ENCODE results near the gene RAD52. TPM values are rescaled to one million over a fixed set of nuclear protein-coding genes. Genes with fewer than 3 reads are reported as not detected.

The RAD52 gene
- total RNA-seq, 1 donor from 2014 or later: 23.7 TPM

DNA sequence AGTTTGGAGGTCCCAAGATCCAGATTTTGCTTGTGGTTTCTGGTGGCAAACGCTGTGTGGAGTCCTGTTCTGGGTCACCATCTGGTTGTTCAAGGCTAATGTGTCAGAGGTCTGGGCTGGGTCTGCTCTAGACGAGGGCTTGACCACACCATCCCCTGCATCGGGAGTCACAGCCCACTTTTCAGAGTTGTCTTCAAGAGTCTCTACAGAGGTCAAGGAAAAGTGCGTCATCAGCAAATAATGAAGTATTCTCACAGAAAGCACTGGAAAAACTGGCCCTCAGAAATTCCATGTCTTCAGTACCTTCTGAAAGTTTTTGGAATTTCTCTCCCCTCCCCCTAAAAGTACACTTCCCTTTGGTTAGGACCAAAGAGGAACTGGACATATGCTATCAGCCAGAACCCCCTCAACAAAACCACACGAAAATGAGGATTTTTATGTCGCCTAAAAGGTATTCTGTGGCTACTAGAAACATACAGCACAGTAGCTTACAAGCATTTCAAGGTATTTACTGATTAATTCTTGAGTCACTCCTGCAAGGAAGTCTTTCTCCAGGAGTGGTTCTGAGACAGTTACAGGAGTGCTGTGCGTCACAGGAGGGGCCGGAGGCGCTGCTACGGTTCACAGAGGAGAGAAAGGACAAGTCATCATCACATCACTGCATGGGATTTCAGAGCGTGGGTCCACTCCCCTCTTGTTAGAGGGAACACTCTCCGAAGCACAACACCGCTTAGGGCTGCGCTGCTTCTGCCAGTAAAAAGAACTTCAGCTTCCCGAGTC is 35.4 kb downstream of the RAD52 start:
- no peak for DNase-seq

DNA sequence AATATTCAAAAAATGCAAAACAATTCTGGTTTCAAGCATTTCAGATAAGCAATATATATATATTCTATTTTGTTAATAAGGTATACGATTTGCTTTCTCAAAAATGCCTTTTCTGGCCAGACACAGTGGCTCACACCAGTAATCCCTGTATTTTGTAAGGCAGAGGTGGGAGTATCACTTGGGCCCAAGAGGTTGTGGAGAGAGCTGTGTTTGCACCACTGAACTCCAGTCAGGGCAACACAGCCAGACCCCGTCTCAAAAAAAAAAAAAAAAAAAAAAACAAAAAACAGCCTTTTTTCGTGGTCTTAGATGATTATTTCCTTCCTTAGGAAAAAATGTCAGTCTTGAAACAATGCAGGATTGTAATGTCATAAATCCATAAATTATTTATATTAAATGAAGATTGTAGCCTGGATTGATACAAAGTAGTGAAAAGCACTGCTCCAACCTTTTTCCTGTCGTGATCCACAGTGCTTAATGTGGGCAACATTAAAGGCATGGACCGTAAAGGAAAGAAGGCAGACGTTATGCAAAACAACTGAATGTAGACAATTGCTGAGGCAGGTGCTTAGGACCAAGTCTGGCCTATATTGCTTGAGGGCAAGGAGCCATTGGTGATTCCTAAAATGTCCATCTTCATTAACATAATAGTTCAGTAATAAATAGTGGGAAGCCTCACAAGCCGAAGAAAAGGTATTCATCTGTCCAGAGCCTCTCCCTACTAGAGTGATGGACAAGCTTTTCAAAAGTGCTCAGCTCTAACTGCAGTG is 36.8 kb downstream of the RAD52 start:
- DNase-seq: no peak

DNA sequence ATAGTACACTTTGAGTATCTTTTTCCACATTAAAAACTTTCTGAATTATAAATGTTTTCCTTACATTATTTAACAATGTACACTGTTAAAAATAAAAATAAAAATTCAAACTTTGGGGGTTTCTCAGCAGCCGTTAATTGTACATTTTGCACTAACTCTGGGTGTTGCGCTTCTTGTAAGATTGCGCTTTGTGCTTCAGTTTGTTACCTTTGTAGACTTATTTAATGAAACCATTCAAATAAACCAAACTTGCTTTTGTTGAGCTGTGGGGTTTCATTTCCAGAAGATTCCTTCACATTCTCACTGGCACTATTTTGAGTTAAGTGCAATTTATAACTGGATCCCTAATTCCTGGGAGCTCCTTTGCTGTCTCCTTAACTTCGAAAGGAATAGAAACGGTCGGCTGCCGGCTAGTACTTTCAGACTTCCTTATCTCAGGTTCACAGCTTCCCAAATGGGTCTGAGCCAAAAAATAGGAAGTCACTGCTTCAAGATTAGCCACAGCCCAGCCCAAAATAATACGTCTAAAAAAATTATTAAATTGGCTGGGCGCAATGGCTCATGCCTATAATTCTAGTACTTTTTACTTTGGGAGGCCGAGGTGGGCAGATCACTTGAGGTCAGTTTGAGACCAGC is 38.2 kb downstream of the RAD52 start:
- DNase-seq: no peak

DNA sequence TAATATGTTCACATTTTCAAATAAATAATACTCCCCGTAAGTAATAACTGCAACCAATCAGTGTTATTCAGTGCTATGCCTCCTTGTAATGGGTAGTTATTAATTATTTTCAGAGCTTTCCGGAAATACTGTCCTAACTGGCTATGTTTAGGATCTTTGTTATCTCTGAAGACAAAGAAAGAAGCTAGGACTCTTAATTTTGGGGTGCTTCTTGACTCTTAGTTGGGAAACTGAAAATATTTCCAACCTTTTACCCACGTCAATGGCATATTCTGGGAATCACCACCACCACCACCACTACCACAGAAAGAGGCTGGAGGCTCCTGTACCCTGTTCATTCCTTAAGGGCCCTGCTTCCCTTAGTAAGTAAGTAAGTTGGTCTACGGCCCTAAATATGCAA is 39.1 kb downstream of the RAD52 start:
- DNase-seq: no peak

DNA sequence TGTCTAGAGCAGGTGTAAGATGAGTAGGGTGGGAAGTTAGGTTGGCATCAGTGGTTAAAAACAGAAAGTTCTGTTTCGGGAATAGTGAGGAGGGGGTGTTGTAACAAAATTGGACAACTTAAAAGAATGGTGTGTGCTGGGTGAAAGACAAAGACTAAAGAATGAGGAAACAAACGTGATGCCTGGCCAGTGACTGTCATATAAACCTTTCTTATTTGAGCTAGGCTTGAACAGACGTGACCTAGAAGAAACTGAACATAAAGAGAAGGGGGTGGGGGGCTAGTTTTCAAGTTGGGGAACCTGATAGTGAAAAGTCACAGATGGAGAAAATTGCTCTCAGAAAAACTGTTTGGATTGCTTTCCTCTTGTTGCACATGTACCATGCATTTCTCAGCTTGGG is 39.6 kb downstream of the RAD52 start:
- DNase-seq: no peak

DNA sequence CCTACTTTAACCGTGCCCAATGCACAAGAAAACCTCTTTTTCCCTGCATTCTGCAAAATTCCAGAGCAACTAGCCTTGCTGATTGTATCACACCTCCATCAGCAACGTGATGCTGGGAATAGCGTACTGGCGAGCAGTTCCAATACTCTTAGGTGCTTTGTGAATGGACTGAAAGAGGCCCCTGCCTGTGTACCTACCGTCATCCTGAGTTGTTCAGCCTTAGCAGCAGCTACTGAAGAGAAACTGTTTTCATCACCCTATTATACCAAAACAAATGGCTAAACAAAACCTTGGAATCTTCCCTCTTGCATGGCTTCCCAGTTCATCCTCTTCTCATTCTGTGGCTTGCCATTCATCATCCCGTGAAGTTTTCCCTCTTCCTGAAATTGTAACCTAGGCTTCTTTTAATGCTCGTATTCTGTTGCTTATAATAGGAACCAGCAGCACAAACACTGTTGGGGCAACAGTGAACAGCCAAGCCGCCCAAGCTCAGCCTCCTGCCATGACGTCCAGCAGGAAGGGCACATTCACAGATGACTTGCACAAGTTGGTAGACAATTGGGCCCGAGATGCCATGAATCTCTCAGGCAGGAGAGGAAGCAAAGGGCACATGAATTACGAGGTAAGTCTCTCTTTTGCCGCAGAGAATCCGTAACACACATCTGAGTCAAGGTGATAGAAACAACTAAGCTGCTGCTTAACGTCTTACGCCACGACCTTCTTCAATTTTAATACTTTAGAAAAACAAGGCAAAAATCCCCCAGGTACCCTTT is 41.9 kb downstream of the RAD52 start:
- DNase-seq: no peak

DNA sequence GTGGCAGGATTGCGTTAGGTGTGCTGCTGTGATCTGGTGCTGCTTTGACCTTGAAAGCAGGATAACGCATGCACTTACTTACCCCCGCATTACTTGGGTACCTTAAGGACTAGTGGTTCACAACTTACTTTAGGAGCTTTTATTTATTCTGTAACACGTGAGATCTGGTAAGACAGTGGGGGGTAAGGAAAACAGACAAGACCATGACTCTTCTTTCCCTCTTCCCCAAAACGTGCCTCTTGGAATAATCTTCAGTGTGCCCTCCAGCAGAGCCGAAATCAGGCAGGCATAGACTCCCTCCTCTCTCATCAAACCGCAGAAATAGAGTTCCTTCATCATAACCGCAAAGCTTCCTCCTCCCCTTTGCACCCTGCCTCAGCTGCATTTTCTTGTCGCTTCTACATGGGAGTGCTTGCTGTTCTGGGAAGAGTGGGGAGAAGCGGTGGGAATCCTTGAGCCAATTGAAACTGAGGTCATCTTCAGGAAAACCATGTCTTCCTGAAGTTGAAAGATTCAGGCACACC is 43.4 kb downstream of the RAD52 start:
- DNase-seq: no peak

DNA sequence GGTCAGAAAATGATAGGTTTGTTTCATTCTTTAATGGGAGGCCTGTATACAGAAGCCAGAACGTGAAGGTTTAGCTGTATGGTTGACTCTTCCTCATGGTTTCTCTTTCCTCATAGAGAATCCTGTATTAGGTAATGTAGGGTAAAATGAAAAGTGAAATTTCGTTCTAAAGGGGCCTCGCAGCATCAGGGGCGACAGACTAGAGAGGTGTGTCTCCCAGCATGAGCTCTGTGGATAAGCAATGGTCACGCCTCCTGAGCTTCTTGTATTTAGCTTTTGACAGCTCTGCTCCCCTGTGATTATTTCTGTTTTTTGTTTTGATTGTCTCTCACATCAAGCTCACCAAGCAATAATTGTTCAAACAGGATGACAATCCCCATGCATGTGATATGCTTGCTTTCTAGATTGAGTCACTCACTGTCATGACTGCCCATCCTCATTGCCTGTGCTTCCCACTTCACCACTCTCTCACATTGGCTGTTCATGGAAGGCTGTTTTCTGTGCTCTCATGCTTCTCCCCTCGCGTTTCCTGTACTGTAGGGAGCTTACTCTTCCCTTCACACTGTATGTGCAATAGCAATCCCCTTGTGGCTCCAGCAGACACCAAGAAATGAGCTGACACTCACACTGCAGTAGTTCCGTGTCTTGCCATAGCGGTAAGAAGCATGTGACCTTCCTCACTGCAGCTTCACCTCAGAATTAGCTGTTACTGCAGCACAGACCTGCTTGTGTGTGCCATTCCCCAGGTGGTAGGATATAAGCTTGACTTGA is 44.0 kb downstream of the RAD52 start:
- DNase-seq: no peak

DNA sequence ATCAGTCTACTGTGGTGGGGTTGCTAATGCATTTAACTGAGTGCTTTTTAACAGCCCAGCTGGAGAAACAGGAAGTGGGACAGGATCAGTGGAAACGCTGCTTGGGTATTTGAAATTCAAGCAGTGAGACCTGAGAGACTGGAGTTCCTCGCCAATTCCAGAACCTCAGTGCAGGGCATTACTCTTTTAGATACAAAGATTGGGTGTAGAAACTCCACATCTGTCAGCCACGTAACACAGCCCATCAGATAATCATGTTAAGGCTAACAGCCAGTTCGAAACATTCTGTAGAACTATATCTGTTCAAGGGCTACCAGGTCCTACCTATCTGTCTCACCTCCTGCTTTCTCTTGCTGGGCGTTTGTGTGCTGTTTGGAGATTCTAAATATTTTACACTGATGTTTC is 45.5 kb downstream of the RAD52 start:
- DNase-seq: no peak

DNA sequence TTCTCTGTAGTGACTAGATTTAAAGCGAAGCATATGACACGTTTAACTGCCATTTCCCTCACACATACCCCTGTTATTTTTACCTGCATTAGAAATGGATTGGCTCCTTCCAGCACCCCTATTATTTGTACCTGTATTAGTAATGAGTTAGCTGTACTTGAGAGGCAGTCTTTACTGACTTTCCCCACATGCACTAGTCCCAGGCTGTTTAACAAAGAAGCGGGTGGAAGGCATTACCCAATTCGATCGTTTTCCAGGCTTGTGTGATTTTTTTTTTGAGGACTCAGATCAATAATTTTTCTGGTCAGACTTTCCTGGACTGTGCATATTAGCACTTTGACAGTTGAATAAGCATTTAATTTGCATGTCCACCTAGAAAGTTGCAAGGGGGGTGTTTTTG is 46.4 kb downstream of the RAD52 start:
- DNase-seq: no peak

DNA sequence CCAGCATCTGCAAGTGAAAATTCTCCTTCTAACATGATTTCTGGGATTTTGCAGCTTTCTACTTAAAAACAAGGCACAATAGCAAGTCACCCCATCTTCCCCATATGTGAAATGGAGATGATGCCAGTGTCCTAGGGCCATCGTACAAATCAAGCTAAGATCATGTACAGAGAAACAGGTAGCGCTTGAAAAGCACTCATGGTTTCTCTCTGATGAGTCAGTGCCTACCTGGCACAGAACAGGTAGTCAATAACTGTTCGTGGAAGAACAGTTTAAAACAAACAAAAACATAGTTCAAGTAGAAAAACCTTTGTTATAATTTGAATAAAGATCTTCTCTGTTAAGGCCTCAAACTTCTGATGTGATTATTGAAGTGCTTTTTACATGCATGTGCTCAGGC is 46.9 kb downstream of the RAD52 start:
- no peak for DNase-seq

DNA sequence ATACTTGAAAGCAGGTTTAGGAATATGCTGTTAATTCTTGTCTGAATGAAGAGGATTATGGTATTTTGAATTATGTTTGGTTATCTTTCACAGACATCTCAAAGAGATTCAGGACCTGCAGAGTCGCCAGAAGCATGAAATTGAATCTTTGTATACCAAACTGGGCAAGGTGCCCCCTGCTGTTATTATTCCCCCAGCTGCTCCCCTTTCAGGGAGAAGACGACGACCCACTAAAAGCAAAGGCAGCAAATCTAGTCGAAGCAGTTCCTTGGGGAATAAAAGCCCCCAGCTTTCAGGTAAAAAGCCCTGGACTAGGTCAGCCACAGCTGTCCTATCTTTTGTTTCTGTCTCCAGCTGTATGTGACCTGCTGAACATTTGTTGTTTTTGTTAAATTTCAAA is 52.1 kb downstream of the RAD52 start:
- no peak for DNase-seq

DNA sequence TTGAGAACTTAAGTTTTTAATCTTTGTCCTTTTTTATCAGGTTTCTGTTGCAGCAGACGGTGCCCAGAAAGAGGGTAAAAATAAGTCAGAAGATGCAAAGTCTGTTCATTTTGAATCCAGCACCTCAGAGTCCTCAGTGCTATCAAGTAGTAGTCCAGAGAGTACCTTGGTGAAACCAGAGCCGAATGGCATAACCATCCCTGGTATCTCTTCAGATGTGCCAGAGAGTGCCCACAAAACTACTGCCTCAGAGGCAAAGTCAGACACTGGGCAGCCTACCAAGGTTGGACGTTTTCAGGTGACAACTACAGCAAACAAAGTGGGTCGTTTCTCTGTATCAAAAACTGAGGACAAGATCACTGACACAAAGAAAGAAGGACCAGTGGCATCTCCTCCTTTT is 53.5 kb downstream of the RAD52 start:
- no peak for DNase-seq

DNA sequence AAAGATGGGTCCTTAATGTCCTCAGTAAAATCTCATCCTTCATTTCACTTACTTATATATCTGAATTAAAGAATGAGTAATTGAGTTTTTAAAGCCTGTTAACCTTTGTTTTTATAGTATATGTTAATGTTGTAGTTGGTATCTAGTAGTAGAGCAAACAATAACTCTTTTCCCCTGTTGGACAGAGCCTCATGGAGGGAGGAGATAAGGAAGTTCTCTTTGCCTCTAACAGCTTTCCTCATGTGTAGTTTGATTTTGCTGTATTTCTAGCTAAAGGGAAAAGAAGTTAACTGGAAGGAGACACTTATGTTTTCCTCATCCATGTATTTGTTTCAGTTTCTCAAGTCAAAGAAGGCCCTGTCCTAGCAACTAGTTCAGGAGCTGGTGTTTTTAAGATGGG is 55.3 kb downstream of the RAD52 start:
- no peak for DNase-seq

DNA sequence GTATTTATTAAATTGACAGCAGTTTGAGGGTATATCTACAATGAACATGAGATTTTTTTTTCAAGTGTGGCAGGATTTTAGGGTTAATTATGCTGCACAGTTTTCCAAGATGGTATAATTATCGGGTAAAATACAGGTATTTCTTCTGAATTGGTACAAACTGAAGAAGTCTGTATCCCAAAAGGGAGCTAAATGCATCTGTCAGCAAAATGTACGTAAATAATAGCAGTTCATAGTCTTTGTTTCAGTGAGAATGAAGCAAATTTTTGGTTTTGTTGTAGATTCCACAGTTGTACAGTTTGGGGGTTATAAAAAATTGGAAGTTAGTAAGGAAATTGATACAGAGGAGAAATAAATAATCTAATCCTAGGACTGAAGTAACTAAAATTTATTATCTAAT is 63.3 kb downstream of the RAD52 start:
- no peak for DNase-seq

DNA sequence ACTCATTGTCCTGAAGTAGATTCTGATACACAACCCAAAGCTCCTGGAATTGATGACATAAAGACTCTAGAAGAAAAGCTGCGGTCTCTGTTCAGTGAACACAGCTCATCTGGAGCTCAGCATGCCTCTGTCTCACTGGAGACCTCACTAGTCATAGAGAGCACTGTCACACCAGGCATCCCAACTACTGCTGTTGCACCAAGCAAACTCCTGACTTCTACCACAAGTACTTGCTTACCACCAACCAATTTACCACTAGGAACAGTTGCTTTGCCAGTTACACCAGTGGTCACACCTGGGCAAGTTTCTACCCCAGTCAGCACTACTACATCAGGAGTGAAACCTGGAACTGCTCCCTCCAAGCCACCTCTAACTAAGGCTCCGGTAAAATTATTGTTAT is 63.8 kb downstream of the RAD52 start:
- DNase-seq: no peak

DNA sequence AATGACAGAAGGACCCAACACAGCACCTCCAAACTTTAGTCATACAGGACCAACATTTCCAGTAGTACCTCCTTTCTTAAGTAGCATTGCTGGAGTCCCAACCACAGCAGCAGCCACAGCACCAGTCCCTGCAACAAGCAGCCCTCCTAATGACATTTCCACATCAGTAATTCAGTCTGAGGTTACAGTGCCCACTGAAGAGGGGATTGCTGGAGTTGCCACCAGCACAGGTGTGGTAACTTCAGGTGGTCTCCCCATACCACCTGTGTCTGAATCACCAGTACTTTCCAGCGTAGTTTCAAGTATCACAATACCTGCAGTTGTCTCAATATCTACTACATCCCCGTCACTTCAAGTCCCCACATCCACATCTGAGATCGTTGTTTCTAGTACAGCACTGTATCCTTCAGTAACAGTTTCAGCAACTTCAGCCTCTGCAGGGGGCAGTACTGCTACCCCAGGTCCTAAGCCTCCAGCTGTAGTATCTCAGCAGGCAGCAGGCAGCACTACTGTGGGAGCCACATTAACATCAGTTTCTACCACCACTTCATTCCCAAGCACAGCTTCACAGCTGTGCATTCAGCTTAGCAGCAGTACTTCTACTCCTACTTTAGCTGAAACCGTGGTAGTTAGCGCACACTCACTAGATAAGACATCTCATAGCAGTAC is 64.6 kb downstream of the RAD52 start:
- no peak for DNase-seq

DNA sequence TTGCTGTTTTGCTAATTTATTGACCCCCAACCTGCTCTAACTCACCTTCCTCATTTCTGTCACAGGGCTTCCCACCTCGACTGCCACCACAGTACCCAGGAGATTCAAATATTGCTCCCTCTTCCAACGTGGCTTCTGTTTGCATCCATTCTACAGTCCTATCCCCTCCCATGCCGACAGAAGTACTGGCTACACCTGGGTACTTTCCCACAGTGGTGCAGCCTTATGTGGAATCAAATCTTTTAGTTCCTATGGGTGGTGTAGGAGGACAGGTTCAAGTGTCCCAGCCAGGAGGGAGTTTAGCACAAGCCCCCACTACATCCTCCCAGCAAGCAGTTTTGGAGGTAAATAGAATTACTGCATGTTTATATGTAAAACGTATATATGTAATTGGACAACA is 68.8 kb downstream of the RAD52 start:
- no peak for DNase-seq

DNA sequence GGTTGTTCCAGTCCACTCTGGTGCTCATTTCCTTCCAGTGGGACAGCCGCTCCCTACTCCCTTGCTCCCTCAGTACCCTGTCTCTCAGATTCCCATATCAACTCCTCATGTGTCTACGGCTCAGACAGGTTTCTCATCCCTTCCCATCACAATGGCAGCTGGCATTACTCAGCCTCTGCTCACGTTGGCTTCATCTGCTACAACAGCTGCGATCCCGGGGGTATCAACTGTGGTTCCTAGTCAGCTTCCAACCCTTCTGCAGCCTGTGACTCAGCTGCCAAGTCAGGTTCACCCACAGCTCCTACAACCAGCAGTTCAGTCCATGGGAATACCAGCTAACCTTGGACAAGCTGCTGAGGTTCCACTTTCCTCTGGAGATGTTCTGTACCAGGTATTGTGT is 69.9 kb downstream of the RAD52 start:
- no peak for DNase-seq

DNA sequence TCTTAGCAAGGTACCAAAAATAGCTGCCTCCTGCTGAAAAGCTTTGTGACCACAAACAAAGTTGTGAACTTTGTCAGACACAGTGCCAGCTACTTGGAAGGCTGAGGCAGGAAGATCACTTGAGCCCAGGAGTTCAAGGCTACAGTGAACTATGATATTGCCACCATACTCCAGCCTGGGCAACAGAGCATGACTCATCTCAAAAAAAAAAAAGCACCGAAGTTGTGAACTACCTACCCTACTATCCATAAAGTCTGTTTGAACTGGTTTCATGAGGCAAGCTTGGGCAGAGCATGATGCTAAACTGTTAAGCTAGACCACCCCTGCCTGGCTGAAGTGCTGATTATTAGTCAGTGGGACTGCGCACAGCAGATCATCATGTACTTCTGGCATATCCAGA is 75.5 kb downstream of the RAD52 start:
- no peak for DNase-seq

DNA sequence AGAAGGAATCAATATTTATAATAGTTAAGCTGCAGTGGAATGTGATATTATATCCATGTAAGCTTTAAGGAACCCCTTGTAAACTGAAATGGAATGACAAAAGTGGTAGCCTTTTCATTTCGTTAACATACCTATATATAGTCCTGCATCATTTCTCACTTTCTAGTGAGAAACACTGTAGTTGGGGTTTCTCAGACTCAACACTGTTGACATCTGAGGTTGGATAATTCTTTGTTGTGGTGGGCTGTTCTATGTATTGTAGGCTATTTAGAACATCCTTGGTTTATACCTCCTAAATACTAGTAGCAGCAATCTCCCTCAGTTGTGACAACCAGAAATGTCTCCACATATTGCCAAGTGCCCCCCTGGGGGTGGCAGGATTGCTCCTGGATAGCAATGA is 79.1 kb downstream of the RAD52 start:
- DNase-seq: no peak
